Cardiac septum (tissue), 1 donor: Measurements from ENCODE around the gene DDX25. TPM values are rescaled to one million over a fixed set of nuclear protein-coding genes. Genes with fewer than 3 reads are reported as not detected.

ENCODE experiments used
- DNase-seq: peaks from one replicate; pipeline ENCODE4 v3.0.0-alpha.2; 2020; ENCODE audit warnings: low spot score
- intact Hi-C: fragments of 100-400 bp; cut with DNase I; formaldehyde crosslinking; loops from one replicate; pipeline ENCODE4 v1.14.0; 2022
- total RNA-seq: library from RNA; stranded (reverse); fragmentation: NEBNext Ultra II Directional; extraction: Animal tissue kit (Norgen Biotek cat#: 25700); gene quantifications from one replicate; pipeline ENCODE4 v1.2.1, GENCODE V29; 2021
- donor health status: DM: no; HTN: no; CAD: no.

The DDX25 gene
- total RNA-seq, 1 donor from 2014 or later = not detected

DNA sequence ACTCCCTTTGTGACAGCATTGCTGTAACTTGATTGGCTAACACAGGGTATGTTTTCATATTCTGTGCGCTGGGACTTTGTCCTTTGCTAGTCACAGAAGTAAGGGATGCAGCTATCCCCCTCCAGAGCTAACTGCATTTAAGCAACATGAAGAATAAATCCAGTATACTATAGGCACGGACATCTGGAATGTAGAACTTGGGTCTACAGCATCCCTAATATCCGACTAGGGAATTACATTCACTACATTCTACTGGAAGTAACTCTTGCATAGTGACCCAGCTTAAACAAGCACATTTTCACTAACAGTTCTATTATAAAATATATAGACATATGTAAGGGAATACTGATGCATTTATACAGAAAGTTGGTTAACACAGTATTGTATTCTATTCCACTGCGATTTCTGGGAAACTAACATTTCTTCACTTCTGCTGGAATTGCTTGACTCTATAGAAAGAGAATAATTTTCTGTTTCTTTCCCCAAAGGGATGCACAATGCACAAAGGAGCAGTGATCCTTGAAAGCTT is 54.6 kb downstream of the DDX25 start:
- intact Hi-C loops = no loop called here

DNA sequence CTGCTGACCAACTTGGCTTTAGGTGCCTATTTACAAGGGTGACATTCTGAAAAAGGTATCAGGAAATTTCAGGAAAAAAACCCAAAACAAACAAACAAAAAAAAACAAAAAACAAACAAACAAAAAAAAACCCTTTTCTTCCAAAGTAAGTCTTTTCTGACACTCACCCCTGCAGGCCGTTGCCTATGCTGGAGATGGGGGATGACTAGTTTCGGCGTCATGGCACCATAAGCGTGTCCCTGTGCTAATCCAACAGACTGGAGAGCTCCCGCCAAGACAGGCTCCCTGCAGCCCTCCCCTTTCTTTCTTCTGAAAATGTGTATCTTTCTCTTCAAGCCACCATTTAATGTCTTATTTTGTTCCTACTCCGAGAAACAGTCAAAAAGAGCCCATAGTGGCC is 55.2 kb downstream of the DDX25 start:
- intact Hi-C loops = no loop called here
- no peak for DNase-seq

More for the DNA sequence above, 54.6 kb downstream of the DDX25 start:
- no peak for DNase-seq

DNA sequence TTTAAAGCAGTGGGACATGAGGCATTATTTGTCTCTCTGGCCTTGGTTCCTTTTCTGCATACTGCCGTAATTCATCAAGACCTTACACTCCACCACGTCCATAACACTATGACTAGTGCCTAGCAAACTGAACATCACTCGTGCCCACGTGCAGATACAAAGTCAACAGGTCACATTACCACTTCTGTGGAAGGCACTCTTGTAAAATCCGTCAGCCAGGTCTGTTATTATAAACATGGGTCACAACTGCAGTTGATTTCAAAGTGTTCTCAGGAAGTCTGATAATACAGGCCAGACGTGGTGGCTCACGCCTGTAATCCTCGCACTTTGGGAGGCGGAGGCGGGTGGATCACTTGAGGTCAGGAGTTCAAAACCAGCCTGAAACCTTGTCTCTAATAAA is 55.6 kb downstream of the DDX25 start:
- DNase-seq = no peak
- intact Hi-C loops = no loop called here

DNA sequence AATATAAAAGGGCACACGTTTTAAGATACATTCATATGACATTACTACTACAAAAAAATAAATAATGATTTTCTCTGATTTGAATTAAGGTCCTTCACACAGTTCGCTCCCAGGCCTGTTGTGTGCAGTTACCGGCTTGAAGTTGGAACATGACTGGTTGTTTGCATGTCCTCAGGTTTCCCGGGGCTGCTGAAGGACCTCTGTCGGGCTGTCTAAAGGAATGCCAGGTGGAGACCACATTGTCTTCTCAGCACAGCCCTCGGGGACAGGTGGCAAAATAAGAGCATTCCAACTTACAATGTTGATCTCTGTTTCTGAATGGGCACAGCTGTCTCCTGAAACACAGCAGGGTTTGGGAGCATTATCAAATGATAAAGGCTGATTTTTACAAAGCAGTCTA is 56.5 kb downstream of the DDX25 start:
- intact Hi-C loops = no loop called here
- DNase-seq = no peak

DNA sequence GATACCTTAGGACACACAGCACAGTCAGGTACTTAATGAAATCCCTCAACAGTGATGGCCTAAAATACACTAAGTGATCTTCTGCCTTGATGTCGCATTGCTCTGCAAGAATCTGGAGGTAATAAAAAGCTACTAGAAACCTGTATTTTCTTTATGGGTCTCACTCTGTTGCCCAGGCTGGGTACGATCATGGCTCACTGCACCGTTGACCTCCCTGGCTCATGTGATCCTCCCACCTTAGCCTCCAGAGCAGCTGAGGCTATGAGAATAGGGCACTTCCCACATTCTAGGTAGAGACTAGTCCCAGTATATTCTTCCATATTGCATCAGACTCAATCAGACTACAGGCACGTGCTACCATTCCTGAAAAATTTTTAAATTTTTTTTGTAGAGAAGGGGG is 63.2 kb downstream of the DDX25 start:
- DNase-seq = no peak
- intact Hi-C loops = no loop called here

DNA sequence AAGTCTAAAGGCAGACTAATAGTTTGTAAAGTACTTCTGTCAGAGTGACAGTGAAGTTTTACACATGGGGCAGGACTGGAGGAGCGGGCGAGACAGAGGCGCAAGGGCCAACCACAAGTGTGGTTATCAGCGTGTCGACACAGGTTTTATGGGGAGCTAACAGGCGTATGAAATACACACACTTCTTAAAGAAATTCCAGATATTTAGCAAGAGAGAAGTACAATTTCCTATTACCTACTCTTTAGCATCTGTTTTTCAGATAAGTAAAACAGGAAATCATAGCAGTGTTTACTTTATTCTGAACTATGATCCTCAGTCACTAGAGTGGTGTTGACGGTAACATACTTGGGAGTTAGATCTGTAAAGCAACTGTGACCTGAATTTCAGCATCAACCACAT is 64.0 kb downstream of the DDX25 start:
- no peak for DNase-seq
- intact Hi-C loops = no loop called here

DNA sequence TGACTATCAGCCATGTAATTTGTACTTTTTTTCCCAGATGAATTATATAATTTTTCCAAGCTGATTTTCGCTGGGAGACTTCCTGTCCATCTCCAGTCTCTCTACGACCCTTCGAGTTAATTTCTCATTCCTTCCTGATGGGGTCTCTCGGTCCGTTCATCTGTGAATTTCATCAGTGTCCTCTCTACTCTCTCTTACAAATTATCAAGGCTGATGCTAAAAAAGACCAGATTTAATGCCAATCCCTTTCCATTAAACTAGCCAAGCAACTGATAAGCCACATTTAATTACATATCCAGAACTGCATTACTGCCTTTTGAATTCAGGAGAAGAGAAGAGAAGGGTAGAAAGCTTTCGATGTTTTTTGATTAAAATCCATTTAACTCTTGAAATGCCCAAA is 67.3 kb downstream of the DDX25 start:
- DNase-seq = no peak
- intact Hi-C loops = no loop called here

DNA sequence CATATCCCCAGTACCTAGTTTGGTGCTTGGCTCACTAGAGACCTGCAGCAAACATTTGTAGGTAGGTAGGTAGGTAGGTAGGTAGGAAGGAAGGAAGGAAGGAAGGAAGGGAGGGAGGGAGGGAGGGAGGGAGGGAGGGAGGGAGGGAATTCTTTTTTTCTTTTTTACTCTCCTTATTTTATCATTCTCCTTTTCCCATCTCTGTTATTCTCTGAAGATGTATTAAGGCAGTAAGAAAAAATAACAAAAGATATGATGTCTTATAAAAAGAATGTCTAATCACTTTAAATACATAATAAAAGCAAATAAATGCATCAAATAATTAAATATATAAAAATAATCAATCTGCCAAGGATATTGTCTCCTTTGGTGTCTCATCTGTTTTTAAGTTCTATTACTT is 70.0 kb downstream of the DDX25 start:
- intact Hi-C loops = no loop called here
- no peak for DNase-seq

DNA sequence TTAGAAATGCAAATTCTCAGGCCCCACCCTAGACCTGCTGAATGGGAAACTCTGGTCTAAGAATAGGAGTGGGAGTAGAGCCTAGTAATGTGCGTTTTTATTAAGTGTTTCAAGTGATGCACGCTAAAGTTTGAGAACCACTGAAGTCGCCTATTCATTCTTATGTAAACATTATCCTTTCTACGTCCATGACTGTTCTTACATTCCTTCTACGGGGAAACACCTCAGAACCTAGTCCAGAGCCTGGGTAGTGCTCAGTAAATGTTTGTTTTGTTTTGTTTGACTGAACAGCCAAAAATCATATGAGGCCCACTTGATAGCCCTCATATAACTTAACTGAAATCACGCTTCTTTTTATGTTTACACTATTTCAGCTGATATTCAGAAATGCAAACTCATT is 71.3 kb downstream of the DDX25 start:
- DNase-seq = no peak
- intact Hi-C loops = no loop called here

DNA sequence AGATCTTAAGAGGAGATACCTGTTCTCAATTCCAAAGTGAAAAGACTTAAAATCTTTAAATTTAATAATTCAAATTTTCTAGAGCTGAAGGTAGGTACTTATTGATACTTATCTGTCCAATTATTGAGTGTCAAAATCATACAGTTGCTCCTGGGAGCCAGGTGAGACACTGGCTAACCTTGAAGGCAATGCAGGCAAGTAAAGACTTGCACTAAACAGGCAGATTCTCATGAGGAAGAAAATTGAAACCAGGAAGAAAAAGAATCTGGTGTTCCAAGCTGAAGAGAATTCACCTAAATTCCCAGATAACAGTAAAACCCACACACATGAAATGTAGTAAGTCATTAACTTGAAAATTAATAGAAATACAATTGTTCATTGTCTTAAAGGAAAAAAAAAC is 71.8 kb downstream of the DDX25 start:
- intact Hi-C loops = no loop called here
- no peak for DNase-seq

DNA sequence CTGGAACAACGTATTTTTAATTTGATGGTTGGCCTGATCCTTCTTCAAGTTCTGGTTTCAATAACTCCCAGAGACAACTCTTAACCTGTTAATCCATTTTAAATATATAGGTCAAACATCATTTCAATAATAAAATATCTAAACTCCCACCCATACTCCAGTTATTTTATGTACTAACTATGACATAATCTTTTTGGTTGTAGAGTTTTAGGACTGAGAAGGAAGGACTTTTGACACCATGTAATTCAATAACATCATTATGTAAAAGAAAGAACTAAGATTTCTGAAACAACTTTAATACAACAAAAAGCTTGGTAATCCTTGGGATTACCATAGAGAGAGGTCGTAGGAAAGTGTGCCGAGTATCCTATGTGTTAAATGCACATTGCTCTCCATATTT is 73.0 kb downstream of the DDX25 start:
- intact Hi-C loops = no loop called here
- no peak for DNase-seq

DNA sequence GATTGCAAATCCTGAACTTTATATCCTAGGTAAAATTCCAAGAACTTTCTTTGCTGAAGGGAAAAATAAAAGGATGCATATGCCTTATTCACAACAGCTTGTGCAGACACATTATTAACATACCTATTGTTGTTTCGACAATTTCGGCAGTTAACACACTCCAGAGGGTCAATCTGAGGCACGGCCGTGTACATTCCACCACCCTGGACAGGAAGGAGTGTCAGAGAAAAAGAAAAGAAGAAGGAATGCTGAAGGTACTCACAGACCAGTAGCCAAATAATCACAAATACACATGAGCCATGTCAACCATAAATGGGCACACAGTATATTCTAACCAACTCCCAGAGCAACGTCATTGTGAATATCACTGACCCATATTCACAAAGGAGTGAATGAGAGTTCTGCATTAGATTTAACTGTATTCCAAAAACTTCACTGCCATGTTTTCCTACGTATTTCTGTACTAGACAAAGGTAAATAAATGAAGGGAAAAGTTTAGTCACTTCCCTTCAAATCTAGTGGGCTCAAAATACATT is 73.9 kb downstream of the DDX25 start:
- DNase-seq = no peak
- intact Hi-C loops = no loop called here

Other genes with a start within 250 kb of the DDX25 start
- not detected for gene ACRV1, start 223.7 kb upstream of the DDX25 start, total RNA-seq
- gene PATE1, start 158.2 kb upstream of the DDX25 start, total RNA-seq = not detected
- not detected for gene PATE2, start 125.7 kb upstream of the DDX25 start, total RNA-seq
- gene PATE3, start 116.4 kb upstream of the DDX25 start, total RNA-seq = not detected
- gene PATE4, start 71.2 kb upstream of the DDX25 start, total RNA-seq = not detected
- gene HYLS1, start 16.8 kb upstream of the DDX25 start, total RNA-seq = 2.3 TPM
- 7.1 TPM for gene PUS3, start 1.3 kb upstream of the DDX25 start, total RNA-seq
- not detected for gene VSIG10L2, start 41.5 kb downstream of the DDX25 start, total RNA-seq
- gene CDON, start 158.4 kb downstream of the DDX25 start, total RNA-seq = 4.4 TPM